Natural killer cell (primary cell): Measurements from ENCODE around the gene PACRG. TPM values are rescaled to one million over a fixed set of nuclear protein-coding genes. Genes with fewer than 3 reads are reported as not detected.

ENCODE experiments used
- ATAC-seq, 3 donors: fragments of 150-1000 bp in 2 of 3; fragments of 200-7000 bp in 1 of 3; cut with Tn5 transposase; 1 replicate in 1 of 3; 2 replicates in 2 of 3; pipeline ENCODE4 v1.10.0; 2021; ENCODE audit warnings: mild to moderate bottlenecking in 2 of 3, moderate library complexity in 2 of 3
- DNase-seq, 2 donors: peaks; one replicate each; pipeline versions ENCODE4 v3.0.0 to v3.0.0-alpha.2; 2013 to 2021; ENCODE audit warnings: mixed read lengths in 1 of 2
- H3K27ac ChIP-seq: one replicate; pipeline ENCODE4 v1.5.1; 2013; ENCODE audit warnings: mild to moderate bottlenecking, low read length
- H3K27me3 ChIP-seq: one replicate; pipeline ENCODE4 v1.6.1; 2013; ENCODE audit warnings: low read length; ENCODE audit not compliant: control insufficient read depth, insufficient read depth
- H3K36me3 ChIP-seq: one replicate; pipeline ENCODE4 v1.6.1; 2013; ENCODE audit warnings: low read length; ENCODE audit not compliant: control insufficient read depth, insufficient read depth
- H3K4me1 ChIP-seq: one replicate; pipeline ENCODE4 v1.6.1; 2013; ENCODE audit warnings: low read length; ENCODE audit not compliant: control insufficient read depth, insufficient read depth
- H3K4me3 ChIP-seq: one replicate; pipeline ENCODE4 v1.5.1; 2013; ENCODE audit warnings: low read length
- H3K9me3 ChIP-seq: one replicate; pipeline ENCODE4 v1.6.1; 2013; ENCODE audit warnings: low read length; ENCODE audit not compliant: control insufficient read depth, insufficient read depth
- H3K27ac Mint-ChIP-seq, 2 donors: one replicate each; pipeline ENCODE4 v1.8.0; 2022; ENCODE audit warnings: mild to moderate bottlenecking in 2 of 2, mixed read lengths in 2 of 2, moderate library complexity in 1 of 2
- H3K27me3 Mint-ChIP-seq, 2 donors: one replicate each; pipeline ENCODE4 v1.8.0; 2022; ENCODE audit warnings: low read depth in 2 of 2, mixed read lengths in 2 of 2
- H3K36me3 Mint-ChIP-seq: one replicate; pipeline ENCODE4 v1.8.0; 2022; ENCODE audit warnings: mixed read lengths
- H3K4me1 Mint-ChIP-seq, 2 donors: one replicate each; pipeline ENCODE4 v1.8.0; 2022; ENCODE audit warnings: mixed read lengths in 2 of 2
- H3K4me3 Mint-ChIP-seq: one replicate; pipeline ENCODE4 v1.8.0; 2022; ENCODE audit warnings: mild to moderate bottlenecking, moderate library complexity, mixed read lengths
- H3K9me3 Mint-ChIP-seq, 2 donors: one replicate each; pipeline ENCODE4 v1.8.0; 2022; ENCODE audit warnings: mixed read lengths in 2 of 2
- CTCF ChIP-seq: fragments of 200-600 bp; IDR thresholded peaks from one replicate; pipeline ENCODE4 v1.8.0; 2022; ENCODE audit warnings: antibody characterized with exemption
- WGBS: methylation state at CpG from one replicate; pipeline ENCODE4 v1.1.7; 2013; ENCODE audit warnings: missing lambda C conversion rate; ENCODE audit not compliant: insufficient coverage; 5-methylcytosine and 5-hydroxymethylcytosine counted together
- intact Hi-C: fragments of 100-400 bp; cut with micrococcal nuclease; formaldehyde crosslinking; loops from one replicate; pipeline ENCODE4 v1.14.2; 2022
- total RNA-seq, 4 donors: library from RNA; stranded (reverse); fragments of 120-200 nt in 1 of 4; gene quantifications; one replicate each; pipeline versions ENCODE4 v1.2.3 to v1.2.4, GENCODE V29; 2013 to 2022

PACRG gene
- total RNA-seq, 3 donors from 2014 or later (not counting 1 experiment from before 2014, with no cell fraction given) = 0.52 TPM; not detected in 2

GRCh38 chr6:162998777-162999176 lies 271.0 kb downstream of the PACRG start:
- no peak for ATAC-seq
- Histone ChIP-seq H3K4me3 (no peak overlapping the region), H3K4me1 (no peaks in the 10 kb centered on the region), H3K9me3 (no peaks in the 10 kb centered on the region), H3K27ac (no peak overlapping the region), H3K36me3 (no peaks in the 10 kb centered on the region), H3K27me3 (no peaks in the 10 kb centered on the region)
- Mint-ChIP-seq H3K36me3 (no peaks in the 10 kb centered on the region), H3K27me3 (no peaks in the 10 kb centered on the region), H3K9me3 (peaks cover 5 to 6% of the 10 kb centered on the region in 2 donors), H3K4me1 (no peaks in the 10 kb centered on the region), H3K4me3 (no peak overlapping the region), H3K27ac (no peak overlapping the region)
- 57% methylated on average over 1 of the region's 1 CpG for WGBS
- intact Hi-C loops = no loop called here
- no peak for DNase-seq
- no peak for TF ChIP-seq CTCF

- H3K27me3 ChIP-seq = no peaks in the 10 kb centered on the region
- intact Hi-C loops = no loop called here
- Mint-ChIP-seq H3K36me3 (no peaks in the 10 kb centered on the region), H3K4me1 (no peaks in the 10 kb centered on the region), H3K27ac (no peak overlapping the region), H3K27me3 (no peaks in the 10 kb centered on the region), H3K9me3 (peaks cover 5 to 7% of the 10 kb centered on the region in 2 donors), H3K4me3 (no peak overlapping the region)
- H3K27ac ChIP-seq = no peak overlapping the region
- ATAC-seq (no peak), DNase-seq (no peak)
- WGBS = 79% methylated on average over 5 of the region's 5 CpGs
- no peaks in the 10 kb centered on the region for H3K9me3 ChIP-seq
- H3K4me3 ChIP-seq = no peak overlapping the region
- TF ChIP-seq CTCF = no peak
- H3K4me1 ChIP-seq = no peaks in the 10 kb centered on the region
- H3K36me3 ChIP-seq = no peaks in the 10 kb centered on the region
Observed at GRCh38 chr6:162999575-163000285, 272.0 kb downstream of the PACRG start.

GRCh38 chr6:163001330-163001729 lies 273.6 kb downstream of the PACRG start:
- H3K27me3 ChIP-seq = no peaks in the 10 kb centered on the region
- no peak for DNase-seq
- Mint-ChIP-seq H3K27ac (no peak overlapping the region), H3K9me3 (peaks cover 6 to 7% of the 10 kb centered on the region in 2 donors), H3K4me3 (no peak overlapping the region), H3K36me3 (no peaks in the 10 kb centered on the region), H3K27me3 (no peaks in the 10 kb centered on the region), H3K4me1 (no peaks in the 10 kb centered on the region)
- WGBS = 89% methylated on average over 2 of the region's 3 CpGs
- H3K27ac ChIP-seq = no peak overlapping the region
- no peaks in the 10 kb centered on the region for H3K36me3 ChIP-seq
- H3K4me3 ChIP-seq = no peak overlapping the region
- TF ChIP-seq CTCF = no peak
- intact Hi-C loops = no loop called here
- no peaks in the 10 kb centered on the region for H3K4me1 ChIP-seq
- no peaks in the 10 kb centered on the region for H3K9me3 ChIP-seq
- ATAC-seq = no peak

- H3K27ac Mint-ChIP-seq = no peak overlapping the region
- H3K9me3 Mint-ChIP-seq = peaks cover 9 to 14% of the 10 kb centered on the region in 2 donors
- Histone ChIP-seq H3K9me3 (no peaks in the 10 kb centered on the region), H3K4me3 (no peak overlapping the region), H3K4me1 (no peaks in the 10 kb centered on the region), H3K27me3 (no peaks in the 10 kb centered on the region), H3K27ac (no peak overlapping the region), H3K36me3 (no peaks in the 10 kb centered on the region)
- ATAC-seq (no peak), DNase-seq (no peak)
- H3K36me3 Mint-ChIP-seq = no peaks in the 10 kb centered on the region
- H3K4me1 Mint-ChIP-seq = no peaks in the 10 kb centered on the region
- no peaks in the 10 kb centered on the region for H3K27me3 Mint-ChIP-seq
- H3K4me3 Mint-ChIP-seq = no peak overlapping the region
- TF ChIP-seq CTCF = no peak
- 85% methylated on average over 6 of the region's 6 CpGs for WGBS
- intact Hi-C loops = no loop called here
Observed at GRCh38 chr6:163008186-163008585, 280.4 kb downstream of the PACRG start.
